Fibroblast of skin of right biceps (primary cell): Measurements from ENCODE around the gene NBEAL2.

ENCODE experiments used
- DNase-seq: peaks from one replicate; pipeline ENCODE4 v3.0.0-alpha.2; 2013

NBEAL2 gene

GRCh38 chr3:46943237-46944187 is 36.0 kb upstream of the NBEAL2 start:
- DNase-seq, result no peak

GRCh38 chr3:46944191-46944590 is 35.3 kb upstream of the NBEAL2 start:
- DNase-seq, result no peak

DNA sequence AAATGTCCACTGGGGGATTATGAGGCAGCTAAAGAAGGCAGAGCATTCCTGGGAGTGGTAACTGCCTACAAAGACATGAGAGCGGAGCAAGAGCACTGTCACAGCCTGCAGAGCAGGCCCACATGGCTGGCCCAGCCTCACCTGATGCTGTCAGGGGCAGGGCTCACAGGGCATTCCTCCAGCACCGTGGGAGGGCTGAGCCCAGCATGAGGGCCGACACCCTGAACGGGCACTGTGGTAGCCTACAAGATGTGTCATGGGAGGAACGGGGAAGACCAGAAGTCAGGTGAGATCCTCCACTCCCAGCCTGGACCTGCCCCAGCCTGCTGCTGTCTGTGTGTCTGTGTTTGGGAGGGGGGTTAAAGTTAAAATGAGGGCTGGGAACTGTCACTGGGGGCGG is 33.0 kb upstream of the NBEAL2 start:
- DNase-seq, result no peak

- peak; percentile 23 for DNase-seq
These were observed 32.5 kb upstream of the NBEAL2 start for GRCh38 chr3:46946856-46947545.

GRCh38 chr3:46947546-46947901 is 31.9 kb upstream of the NBEAL2 start:
- DNase-seq, result no peak

- no peak for DNase-seq
These were observed 31.3 kb upstream of the NBEAL2 start for GRCh38 chr3:46947981-46948791.

- no peak for DNase-seq
These were observed 30.4 kb upstream of the NBEAL2 start for GRCh38 chr3:46948830-46949671.

DNA sequence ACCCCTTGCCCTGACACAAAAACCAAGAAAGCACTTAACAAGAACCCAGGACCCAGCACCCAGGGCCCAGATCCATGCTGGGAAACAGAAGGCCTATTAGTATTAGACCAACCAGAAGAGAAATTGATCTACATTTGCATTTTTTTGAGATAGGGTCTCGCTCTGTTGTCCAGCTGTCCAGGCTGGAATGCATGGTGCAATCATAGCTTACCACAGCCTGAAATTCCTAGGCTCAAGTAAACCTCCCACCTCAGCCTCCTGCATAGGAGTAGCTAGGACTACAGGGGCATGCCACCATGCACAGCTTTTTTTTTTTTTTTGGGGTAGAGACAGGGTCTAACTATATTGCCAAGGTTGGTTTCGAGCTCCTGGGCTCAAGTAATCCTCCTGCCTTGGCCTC is 29.3 kb upstream of the NBEAL2 start:
- no peak for DNase-seq

- DNase-seq, result no peak
These were observed 28.7 kb upstream of the NBEAL2 start for GRCh38 chr3:46950650-46951241.

DNA sequence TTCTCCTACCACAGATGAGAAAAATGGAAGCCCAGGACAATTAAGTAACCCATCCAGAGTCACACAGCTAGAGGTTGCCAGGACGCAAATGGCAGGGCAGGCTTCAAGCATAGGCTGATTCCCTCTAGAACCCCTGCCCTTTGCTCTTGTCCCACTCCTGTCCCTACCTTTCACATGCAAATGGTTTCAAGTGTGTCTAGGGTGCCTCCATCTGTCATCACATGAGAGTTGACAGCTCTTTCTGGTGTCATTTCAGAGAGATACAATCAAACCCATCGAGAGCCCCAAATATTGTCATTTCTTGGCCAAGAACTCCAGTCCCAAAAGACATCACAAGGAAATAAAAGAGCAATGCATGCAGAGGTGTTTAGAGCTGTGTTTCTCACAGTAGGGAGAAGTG is 26.7 kb upstream of the NBEAL2 start:
- DNase-seq, result no peak

- DNase-seq, result no peak
These were observed 26.0 kb upstream of the NBEAL2 start for GRCh38 chr3:46953234-46954010.

GRCh38 chr3:46954178-46954577 is 25.3 kb upstream of the NBEAL2 start:
- DNase-seq, result no peak

DNA sequence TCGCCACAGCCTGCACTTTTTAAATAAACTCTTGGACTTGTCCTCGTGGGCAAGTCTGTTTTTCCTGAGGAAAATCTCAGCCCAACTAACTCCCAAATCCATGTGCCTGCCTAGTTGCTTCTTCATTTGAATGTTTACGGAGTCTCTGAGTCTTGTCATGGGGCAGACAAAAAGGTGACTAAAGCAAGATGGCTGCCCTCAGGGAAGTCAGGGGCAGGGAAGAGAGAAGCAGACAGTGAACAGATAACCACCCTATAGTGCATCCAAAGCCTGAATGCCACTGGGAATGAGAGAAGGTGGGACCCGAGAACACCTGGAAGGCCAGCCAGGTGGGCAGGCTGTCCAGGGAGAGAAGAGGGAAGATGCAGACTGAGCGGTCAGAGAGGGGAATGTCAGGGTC is 24.3 kb upstream of the NBEAL2 start:
- DNase-seq, result no peak

GRCh38 chr3:46955801-46956259 is 23.6 kb upstream of the NBEAL2 start:
- no peak for DNase-seq

- DNase-seq, result no peak
These were observed 22.2 kb upstream of the NBEAL2 start for GRCh38 chr3:46957092-46957820.

- DNase-seq, result no peak
These were observed 20.9 kb upstream of the NBEAL2 start for GRCh38 chr3:46958467-46959160.

- no peak for DNase-seq
These were observed 20.3 kb upstream of the NBEAL2 start for GRCh38 chr3:46959161-46959511.

DNA sequence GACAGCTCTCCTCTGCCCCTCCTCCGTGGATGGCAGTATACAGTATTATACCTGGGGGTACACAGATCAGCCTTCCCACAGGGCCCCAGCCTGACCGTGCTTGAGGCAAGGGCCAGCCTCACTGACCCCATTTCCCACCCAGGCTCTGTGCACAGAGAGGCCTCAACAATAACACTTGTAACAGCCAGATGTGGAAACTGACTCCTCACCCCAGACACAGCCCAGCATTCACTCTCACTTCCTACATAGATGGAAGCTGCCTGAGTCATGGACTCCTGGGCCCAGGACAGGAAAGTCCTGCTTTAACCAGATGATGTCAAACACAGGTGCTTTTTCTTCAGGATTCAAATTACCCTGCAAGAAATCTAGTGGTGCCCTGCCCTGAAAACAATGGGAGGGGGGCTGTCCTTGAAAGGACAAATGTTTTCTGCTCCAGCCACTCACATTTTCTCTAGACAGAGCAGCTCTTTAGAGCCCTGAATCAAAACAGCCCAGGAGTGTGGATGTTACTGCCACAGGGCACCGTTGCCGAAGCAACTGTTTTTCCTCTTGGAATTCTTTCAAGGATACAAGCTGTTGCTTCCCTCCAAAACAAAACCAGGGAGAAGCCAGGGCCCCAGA is 19.3 kb upstream of the NBEAL2 start:
- peak; percentile 31 for DNase-seq

DNA sequence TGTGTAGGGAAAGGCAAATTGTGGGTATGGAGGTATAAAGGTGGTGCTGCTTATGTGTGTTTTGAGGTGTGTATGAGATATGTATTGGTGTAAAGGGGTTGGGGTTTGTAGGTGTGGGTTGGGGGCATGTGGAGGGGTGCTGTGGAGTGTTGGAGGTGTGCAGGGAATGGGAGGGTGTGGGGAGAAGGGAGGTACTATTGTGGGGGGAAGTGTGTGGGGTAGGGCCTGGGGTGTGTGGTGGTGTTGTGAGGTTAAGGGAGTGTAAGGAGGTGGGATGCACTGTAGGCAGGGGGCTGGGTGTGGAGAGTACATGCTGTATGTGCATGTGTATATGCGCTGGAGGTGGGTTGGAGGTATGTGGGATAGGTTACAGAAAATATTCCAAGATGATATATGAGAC is 18.6 kb upstream of the NBEAL2 start:
- DNase-seq, result no peak
